PC-3 (cell line): Measurements from ENCODE around the gene MAP10.

Experiments
- EZH2 ChIP-seq: fragments of 300-600 bp; sonication (generic); IDR thresholded peaks from one replicate; pipeline ENCODE4 v1.6.1; 2017; ENCODE audit warnings: antibody characterized with exemption, mild to moderate bottlenecking, low read length; ENCODE audit not compliant: unreplicated experiment
- EZH2phosphoT487 ChIP-seq: fragments of 300-600 bp; sonication (generic); IDR thresholded peaks from 2 replicates; pipeline ENCODE4 v1.6.1; 2018; ENCODE audit warnings: mild to moderate bottlenecking, antibody characterized with exemption, low read length, borderline replicate concordance
- TF ChIP-seq, protein P1 (sequence below): fragments of 300-600 bp; sonication (generic); conservative IDR thresholded peaks from 2 replicates; pipeline ENCODE4 v1.5.1; 2017; ENCODE audit warnings: antibody characterized with exemption, low read depth, mild to moderate bottlenecking, low read length

DNA sequence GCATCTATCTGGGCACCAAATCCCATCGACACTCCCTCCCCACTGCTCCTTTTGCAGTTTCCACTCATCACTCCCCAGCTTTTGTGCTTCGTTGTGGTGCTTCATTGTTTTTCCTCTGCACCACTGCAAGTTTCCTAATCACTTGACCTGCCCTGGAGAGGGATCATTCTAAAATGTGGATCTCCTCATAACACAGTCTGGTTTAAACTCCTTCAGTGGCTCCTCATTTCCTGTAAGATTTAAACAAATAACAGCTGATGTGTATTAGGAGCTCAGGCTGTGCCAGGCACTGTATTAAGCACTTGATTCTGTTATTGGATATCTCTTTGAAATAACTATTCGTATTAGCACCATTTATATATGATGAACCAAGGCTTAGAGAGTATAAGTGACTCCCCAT is 51.3 kb downstream of the MAP10 start:
- TF ChIP-seq, protein P1, sequence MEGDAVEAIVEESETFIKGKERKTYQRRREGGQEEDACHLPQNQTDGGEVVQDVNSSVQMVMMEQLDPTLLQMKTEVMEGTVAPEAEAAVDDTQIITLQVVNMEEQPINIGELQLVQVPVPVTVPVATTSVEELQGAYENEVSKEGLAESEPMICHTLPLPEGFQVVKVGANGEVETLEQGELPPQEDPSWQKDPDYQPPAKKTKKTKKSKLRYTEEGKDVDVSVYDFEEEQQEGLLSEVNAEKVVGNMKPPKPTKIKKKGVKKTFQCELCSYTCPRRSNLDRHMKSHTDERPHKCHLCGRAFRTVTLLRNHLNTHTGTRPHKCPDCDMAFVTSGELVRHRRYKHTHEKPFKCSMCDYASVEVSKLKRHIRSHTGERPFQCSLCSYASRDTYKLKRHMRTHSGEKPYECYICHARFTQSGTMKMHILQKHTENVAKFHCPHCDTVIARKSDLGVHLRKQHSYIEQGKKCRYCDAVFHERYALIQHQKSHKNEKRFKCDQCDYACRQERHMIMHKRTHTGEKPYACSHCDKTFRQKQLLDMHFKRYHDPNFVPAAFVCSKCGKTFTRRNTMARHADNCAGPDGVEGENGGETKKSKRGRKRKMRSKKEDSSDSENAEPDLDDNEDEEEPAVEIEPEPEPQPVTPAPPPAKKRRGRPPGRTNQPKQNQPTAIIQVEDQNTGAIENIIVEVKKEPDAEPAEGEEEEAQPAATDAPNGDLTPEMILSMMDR = no peak
- TF ChIP-seq EZH2 (no peak), EZH2phosphoT487 (no peak)
